HG02885 (cell line): ENCODE results near the gene TMEM30B.

ENCODE experiments used
- ATAC-seq: cut with Tn5 transposase; IDR thresholded peaks from one replicate; pipeline ENCODE4 v1.9.1; 2021; ENCODE audit warnings: mild to moderate bottlenecking; ENCODE audit not compliant: unreplicated experiment, poor library complexity

TMEM30B gene

GRCh38 chr14:61300209-61300608 is 19.1 kb upstream of the TMEM30B start:
- ATAC-seq, result no peak

GRCh38 chr14:61298824-61299223 is 17.7 kb upstream of the TMEM30B start:
- ATAC-seq, result no peak

- no peak for ATAC-seq
These were observed 16.4 kb upstream of the TMEM30B start for GRCh38 chr14:61297581-61297980.

DNA sequence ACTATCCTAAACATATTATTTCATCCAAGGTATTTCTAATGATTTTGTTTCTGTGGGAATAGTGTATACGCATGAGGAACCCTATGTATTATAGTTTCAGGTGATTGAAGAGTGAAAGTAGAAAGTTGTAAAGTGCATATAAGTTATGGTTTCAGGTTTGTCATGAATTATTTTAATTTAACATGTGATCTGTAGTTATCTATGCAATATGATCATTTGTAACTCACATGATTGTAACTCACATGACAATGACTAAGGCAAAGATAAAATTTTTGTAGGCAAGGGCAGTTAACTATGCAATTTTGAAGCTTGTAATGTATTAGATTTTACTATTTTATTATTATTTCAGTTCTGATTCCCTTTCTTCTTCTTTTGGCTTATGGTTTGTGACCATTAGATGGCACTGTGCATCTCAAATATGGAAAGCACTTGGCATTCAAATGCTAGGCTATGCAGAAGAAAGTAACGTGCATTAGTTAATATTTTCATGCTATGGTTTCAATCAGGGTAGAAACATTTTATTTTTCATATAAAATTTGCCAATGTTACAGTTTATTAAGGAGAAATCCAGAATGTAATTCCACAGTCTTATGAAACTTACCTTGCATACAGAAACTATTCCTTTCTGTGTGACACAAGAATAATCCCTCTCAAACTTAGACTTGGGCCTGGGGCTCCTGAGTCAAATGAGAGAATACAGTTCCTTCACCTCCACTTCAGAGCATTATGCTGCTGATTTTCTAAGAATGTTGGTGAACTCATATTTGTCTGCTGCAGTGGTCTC is 15.8 kb upstream of the TMEM30B start:
- ATAC-seq, result peak; percentile 68

GRCh38 chr14:61296151-61296550 is 15.0 kb upstream of the TMEM30B start:
- ATAC-seq, result no peak

- ATAC-seq, result no peak
These were observed 9.6 kb upstream of the TMEM30B start for GRCh38 chr14:61290701-61291100.

GRCh38 chr14:61288720-61289119 is 7.6 kb upstream of the TMEM30B start:
- no peak for ATAC-seq

GRCh38 chr14:61288228-61288627 is 7.1 kb upstream of the TMEM30B start:
- ATAC-seq, result no peak

- no peak for ATAC-seq
These were observed 6.1 kb upstream of the TMEM30B start for GRCh38 chr14:61287196-61287595.

DNA sequence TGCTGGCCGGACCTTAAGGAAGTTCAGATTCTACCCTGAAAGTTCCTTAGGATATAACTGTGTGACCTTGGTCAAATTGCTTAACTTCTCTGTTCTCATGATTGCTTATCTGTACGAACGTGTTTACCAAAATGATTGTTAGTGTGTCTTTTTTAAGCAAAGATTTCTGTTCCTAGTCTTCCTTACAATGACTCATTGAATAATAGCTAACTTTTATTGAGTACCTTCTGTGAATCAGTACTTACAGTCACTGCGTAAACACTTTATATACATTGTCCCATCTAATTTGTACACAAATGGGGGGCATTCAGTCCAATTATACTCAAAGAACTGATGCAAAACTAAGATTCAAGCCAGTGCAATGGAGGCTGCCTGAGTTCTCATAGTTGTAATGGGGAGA is 4.2 kb upstream of the TMEM30B start:
- ATAC-seq, result no peak

DNA sequence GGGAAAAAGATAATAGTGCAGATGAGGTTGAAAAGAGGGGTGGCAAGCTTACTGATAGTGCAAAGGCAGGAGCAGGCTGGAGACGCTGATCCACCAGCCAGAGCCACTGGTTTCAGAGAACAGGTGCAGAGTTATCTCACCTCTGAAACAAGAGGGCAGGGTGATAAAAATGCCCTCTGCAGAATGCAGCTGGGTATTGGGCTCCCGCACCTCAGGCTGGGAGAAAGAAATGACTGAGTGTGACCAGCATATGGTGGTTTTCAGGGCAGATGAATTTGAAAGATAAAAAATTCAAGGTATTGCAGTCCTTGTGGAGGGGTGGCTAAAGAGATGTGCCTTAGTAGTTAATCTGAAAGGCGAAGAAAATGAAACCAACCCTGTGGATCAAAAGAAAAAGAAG is 2.9 kb upstream of the TMEM30B start:
- ATAC-seq, result no peak

DNA sequence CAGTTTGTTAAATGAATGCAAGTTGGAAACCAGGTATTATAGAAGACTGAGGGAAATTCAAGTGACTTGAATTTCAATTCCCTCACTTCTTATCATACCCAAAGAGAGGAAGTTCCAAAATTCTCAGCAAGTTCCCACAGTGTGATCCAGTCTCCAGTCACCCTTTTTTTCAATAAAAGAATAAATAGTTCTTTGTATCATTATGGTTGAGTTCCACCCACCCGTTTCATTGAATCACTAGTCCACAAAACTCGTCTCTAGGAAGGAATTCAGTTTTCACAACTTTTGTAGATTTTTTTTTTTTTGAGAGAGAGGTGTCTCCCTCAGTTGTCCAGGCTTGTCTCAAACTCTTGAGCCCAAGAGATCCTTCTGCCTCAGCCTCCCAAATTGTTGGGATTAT is 1.6 kb upstream of the TMEM30B start:
- no peak for ATAC-seq

GRCh38 chr14:61281948-61282275 is 774 bp upstream of the TMEM30B start:
- ATAC-seq, result no peak

- ATAC-seq, result peak; percentile 44
These were observed 482 bp downstream of the TMEM30B start for GRCh38 chr14:61280526-61281185.

DNA sequence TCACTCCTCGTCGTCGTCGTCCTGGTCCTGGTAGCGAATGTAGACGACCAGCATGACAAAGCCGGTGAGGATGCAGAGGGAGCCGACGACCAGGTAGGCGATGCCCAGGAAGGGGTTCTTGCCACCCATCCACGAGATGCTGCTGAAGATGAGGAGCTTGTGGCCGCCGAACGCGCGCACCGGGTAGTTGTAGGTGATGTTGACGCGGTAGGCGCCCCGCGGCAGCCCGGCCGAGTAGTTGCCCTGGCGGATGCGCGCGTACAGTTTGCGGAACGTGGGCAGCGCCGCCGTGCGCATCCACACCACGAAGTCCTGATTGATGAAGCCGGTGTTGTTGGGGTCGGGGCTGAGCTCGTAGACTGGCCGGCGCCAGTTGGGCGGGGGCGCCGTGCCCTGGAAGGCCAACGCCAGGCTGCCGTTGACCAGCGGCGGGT is 1.0 kb downstream of the TMEM30B start:
- ATAC-seq, result no peak

GRCh38 chr14:61279082-61279481 is 2.1 kb downstream of the TMEM30B start:
- no peak for ATAC-seq

- ATAC-seq, result no peak
These were observed 3.4 kb downstream of the TMEM30B start for GRCh38 chr14:61277784-61278183.

DNA sequence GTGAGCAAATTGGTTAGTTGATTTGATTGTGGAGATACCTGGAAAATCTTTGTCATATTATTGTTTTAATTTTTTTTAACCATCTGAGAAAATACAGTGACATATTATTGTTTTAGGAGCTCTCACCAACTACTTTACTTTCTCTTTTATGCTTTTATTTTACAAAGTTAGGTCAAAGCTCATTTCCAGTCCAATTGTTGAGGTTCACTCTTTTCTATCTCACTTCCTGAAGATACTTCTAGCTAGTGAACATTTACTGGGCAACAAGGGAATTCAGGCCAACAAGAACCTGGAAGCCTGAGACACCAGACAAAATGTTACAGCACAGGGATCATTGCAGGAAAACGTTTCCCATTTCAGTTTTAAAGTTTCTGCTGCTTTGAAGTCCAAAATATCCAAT is 3.9 kb downstream of the TMEM30B start:
- no peak for ATAC-seq

DNA sequence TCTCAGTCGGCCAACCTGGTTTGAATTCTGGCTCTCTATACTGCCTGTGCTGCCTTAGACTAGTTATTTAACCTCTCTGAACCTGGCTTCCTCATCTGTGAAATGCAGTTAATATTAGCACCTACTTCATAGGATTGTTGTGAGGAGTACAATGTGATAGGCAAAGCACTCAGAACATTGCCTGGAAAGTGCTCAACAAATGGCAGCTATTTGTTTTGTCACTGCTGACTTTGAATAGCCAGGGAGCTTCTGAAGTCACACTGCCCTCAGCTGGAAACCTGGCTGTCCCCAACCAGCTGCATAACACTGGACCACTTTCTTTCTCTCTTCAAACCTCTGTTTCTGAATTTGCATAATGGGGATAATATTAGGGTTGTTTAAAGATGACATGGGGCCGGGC is 9.6 kb downstream of the TMEM30B start:
- no peak for ATAC-seq

- no peak for ATAC-seq
These were observed 10.4 kb downstream of the TMEM30B start for GRCh38 chr14:61270714-61271113.

GRCh38 chr14:61269321-61270083 is 11.6 kb downstream of the TMEM30B start:
- peak; percentile 92 for ATAC-seq
